ENCODE measurements around the gene PRELP. TPM values are rescaled to one million over a fixed set of nuclear protein-coding genes. Genes with fewer than 3 reads are reported as not detected.

The PRELP gene
- total and polyA plus RNA-seq, 10 of the 15 experiments (the other 5 are each of a cell fraction or from before 2014, with no cell fraction given): 0.03 to 0.05 TPM; not detected in 8

GRCh38 chr1:203470240-203470639 is 5.4 kb upstream of the PRELP start:
- CTCF ChIA-PET: interaction anchor here (1.6 kb wide), 1 partner anchor 16 kb away, joined by 3 read pairs; no protein-coding TSS in a partner anchor
- DNase-seq (ENCODE audit: low read depth, low spot score) (no peak), FAIRE-seq (no peak), ATAC-seq (no peak)
- no peaks in the 10 kb centered on the region for H3K79me2 ChIP-seq (ENCODE audit: control insufficient read depth, insufficient read depth, low read length)
- POLR2A ChIA-PET: no interaction called here
- no peaks in the 10 kb centered on the region for H3K4me1 ChIP-seq (ENCODE audit: control insufficient read depth, insufficient read depth, low read length)
- RAD21 ChIA-PET (ENCODE audit: unreplicated experiment): no interaction called here
- H3K27me3 ChIP-seq (replicated peaks in 1 of 2; ENCODE audit: control insufficient read depth in 2 of 2, insufficient read depth in 2 of 2, low read length in 1 of 2): peaks cover 2 to 3% of the 10 kb centered on the region in 2 experiments; a peak in 2 of 4 replicates
- no peak overlapping the region for H3K4me3 ChIP-seq
- no peaks in the 10 kb centered on the region for H3K9me3 ChIP-seq (replicated peaks; ENCODE audit: control insufficient read depth, insufficient read depth, low read length)
- in situ Hi-C loops (cut with MboI) (no loop called here), intact Hi-C loops (cut with micrococcal nuclease; ENCODE audit: unreplicated experiment) (no loop called here)
- H3K9ac ChIP-seq (ENCODE audit: control insufficient read depth, insufficient read depth, low read length): no peak overlapping the region
- 18% methylated on average over 5 of the region's 5 CpGs for WGBS (ENCODE audit: insufficient coverage, insufficient replicate concordance, low lambda C conversion rate, missing lambda C conversion rate)
- H4K20me1 ChIP-seq (ENCODE audit: control insufficient read depth, insufficient read depth): no peaks in the 10 kb centered on the region
- H3K36me3 ChIP-seq (ENCODE audit: control insufficient read depth in 2 of 2, insufficient read depth in 2 of 2, low read length in 1 of 2): no peaks in the 10 kb centered on the region
- SMC1A ChIA-PET (ENCODE audit: uncharacterized antibody, unreplicated experiment): interaction anchor here (0.6 to 0.9 kb wide), 2 partner anchors 17 to 246 kb away, joined by 3 to 5 read pairs; no protein-coding TSS in a partner anchor
- H3K4me2 ChIP-seq (ENCODE audit: control insufficient read depth, insufficient read depth): no peak overlapping the region
- no peak overlapping the region for H2AFZ ChIP-seq (ENCODE audit: control insufficient read depth, low read depth, low read length)
- no peak overlapping the region for H3K27ac ChIP-seq (ENCODE audit: control insufficient read depth, insufficient read depth)
- no TSS peak for BruUV-seq (replicated peaks)
- no peak for TF ChIP-seq DPF2 (IDR thresholded peaks at IDR 0.05)
- TF ChIP-seq MXI1 (IDR thresholded peaks at IDR 0.05; ENCODE audit: low read depth, low read length): no peak
- no peak for TF ChIP-seq BHLHE40 (IDR thresholded peaks at IDR 0.05; ENCODE audit: borderline replicate concordance in 1 of 2, low read depth in 2 of 2, low read length in 1 of 2)
- TF ChIP-seq ZBTB40 (IDR thresholded peaks at IDR 0.05; ENCODE audit: borderline replicate concordance): no peak
- no peak for TF ChIP-seq SREBF1 (IDR thresholded peaks at IDR 0.05; ENCODE audit: low read length)
- TF ChIP-seq ETV6 (conservative IDR thresholded peaks at IDR 0.05 in 1 of 2, IDR thresholded peaks at IDR 0.05 in 1 of 2; ENCODE audit: borderline replicate concordance in 1 of 2, low read depth in 1 of 2): no peak
- no peak for TF ChIP-seq USF2 (IDR thresholded peaks at IDR 0.05; ENCODE audit: borderline replicate concordance, low read depth, low read length)
- TF ChIP-seq MEF2B (IDR thresholded peaks at IDR 0.05; ENCODE audit: partially characterized antibody, poor library complexity, severe bottlenecking): no peak
- TF ChIP-seq TCF7 (IDR thresholded peaks at IDR 0.05; ENCODE audit: borderline replicate concordance): no peak
- TF ChIP-seq ATF2 (IDR thresholded peaks at IDR 0.05; ENCODE audit: low read length): no peak
- no peak for TF ChIP-seq E2F8 (IDR thresholded peaks at IDR 0.05; ENCODE audit: low read depth, partially characterized antibody)
- no peak for TF ChIP-seq IRF5 (IDR thresholded peaks at IDR 0.05; ENCODE audit: borderline replicate concordance)

Measured in GM12878 (cell line).